Mesenteric fat pad (tissue), 1 donor: Measurements from ENCODE around the gene ZNF280B. TPM values are rescaled to one million over a fixed set of nuclear protein-coding genes. Genes with fewer than 3 reads are reported as not detected.
"Not testable (repeated sequence)": the region's sequence is repeated elsewhere in the genome, so short reads cannot be mapped to it uniquely, and the experiment has no call there.

Experiments used
- DNase-seq: peaks from one replicate; pipeline ENCODE4 v3.0.0-alpha.2; 2020; ENCODE audit warnings: low spot score
- total RNA-seq: library from RNA; stranded (reverse); fragmentation: NEBNext Ultra II Directional; extraction: Animal tissue kit (Norgen Biotek cat#: 25700); gene quantifications from one replicate; pipeline ENCODE4 v1.2.1, GENCODE V29; 2021
- donor health status: DM: yes; HTN: yes; CAD: no.

ZNF280B gene
- total RNA-seq, 1 donor from 2014 or later: 1.1 TPM

DNA sequence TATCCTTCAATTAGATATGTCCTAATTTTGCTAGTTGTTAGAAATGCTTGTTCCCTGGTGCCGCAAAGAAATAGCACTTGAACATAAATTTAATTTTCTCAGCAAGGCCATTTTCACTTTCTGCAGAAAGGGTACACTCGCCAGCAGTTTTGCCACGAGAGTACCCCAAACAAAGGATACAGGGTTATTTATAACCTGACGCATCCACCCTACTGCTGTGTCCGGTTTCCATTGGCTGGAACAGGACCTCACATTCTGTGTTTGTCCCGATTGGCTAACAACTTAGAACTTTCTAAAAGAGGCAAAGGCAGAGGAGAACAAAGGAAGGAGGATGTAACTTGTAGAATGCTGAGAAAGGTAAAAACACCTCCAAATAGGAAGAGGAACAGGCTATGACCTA is 1.4 kb upstream of the ZNF280B start:
- DNase-seq: not testable (repeated sequence)

DNA sequence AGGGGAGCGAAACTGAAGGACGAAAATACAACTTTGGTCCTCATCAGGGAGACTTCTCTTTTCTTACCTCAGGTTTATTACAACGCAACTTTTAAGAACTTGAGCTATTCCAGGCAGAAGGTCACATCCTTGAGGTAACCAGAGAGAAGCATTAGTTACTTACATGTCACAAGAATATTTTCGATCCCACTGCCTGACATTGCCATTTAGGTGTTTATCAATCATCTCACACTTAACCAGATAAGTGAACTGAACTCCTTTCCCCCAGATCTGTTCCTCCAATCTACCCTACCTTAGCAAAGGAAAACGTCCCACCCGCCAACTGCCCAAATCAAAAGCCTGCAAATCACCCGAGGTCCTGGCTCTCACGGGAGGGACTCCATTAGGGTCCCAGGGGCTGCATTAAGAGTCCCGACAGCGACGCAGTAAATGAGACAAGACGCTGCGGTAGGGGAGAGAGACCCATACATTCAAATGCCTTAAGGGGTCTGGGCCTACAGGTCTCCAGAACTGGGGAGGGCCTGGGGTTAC is 734 bp downstream of the ZNF280B start:
- DNase-seq: no peak

- DNase-seq: no peak
These were observed 1.8 kb downstream of the ZNF280B start for GRCh38 chr22:22506736-22507135.

DNA sequence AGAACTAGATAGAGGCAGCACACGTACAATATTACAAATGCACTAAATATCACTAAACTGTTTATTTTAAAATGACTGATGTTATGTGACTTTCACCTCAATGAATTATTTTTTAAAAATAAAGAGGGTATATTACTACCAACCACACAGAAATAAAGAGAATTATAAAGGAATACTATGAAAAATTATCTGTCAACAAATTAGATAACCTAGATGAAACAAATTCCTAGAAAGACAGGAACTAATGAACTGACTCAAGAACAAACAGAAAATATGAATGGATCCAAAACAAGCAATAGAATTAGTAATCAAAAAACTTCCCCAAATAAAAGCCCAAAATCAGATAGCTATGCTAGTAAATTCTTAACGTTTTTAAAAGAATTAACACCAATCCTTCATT is 10.3 kb downstream of the ZNF280B start:
- no peak for DNase-seq

DNA sequence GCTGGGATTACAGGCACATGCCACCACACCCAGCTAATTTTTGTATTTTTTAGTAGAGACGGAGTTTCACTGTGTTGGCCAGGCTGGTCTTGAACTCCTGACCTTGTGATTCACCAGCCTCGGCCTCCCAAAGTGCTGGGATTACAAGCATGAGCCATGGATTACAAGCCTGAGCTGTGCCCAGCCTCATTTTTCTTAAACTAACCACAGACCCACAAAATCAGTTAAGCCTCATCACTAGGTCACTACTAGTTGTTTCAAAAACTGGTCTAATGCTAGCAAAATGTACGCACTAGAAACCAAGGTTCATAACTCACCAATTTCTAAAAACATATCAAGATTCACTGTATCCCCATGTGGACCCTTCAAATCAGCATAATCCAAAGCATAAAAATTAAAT is 17.0 kb downstream of the ZNF280B start:
- DNase-seq: not testable (repeated sequence)

- DNase-seq: no peak
These were observed 19.8 kb downstream of the ZNF280B start for GRCh38 chr22:22488736-22489135.

GRCh38 chr22:22487869-22488597 is 20.5 kb downstream of the ZNF280B start:
- DNase-seq: no peak

GRCh38 chr22:22487059-22487458 is 21.5 kb downstream of the ZNF280B start:
- DNase-seq: no peak

- DNase-seq: no peak
These were observed 22.2 kb downstream of the ZNF280B start for GRCh38 chr22:22486132-22486899.

- no peak for DNase-seq
These were observed 23.0 kb downstream of the ZNF280B start for GRCh38 chr22:22485524-22485923.

GRCh38 chr22:22484023-22484422 is 24.5 kb downstream of the ZNF280B start:
- no peak for DNase-seq

DNA sequence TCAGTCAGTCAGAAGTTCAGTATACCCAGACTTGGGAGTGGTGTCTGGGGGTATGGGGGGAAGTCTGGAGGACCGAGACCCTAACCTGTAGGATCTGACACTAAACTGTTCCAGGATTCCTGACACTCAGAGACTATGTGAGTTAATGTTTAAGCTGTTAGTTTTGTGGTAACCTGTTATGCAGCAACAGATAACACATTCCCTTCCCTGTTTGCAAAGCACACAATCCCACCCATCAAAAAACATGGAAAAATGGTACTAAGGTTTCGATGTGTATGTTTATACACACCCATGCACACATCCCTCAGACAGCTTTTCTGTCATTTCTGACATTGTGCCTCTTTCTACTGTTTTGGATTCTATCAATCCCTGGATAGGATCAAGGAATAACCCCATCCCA is 27.6 kb downstream of the ZNF280B start:
- no peak for DNase-seq

DNA sequence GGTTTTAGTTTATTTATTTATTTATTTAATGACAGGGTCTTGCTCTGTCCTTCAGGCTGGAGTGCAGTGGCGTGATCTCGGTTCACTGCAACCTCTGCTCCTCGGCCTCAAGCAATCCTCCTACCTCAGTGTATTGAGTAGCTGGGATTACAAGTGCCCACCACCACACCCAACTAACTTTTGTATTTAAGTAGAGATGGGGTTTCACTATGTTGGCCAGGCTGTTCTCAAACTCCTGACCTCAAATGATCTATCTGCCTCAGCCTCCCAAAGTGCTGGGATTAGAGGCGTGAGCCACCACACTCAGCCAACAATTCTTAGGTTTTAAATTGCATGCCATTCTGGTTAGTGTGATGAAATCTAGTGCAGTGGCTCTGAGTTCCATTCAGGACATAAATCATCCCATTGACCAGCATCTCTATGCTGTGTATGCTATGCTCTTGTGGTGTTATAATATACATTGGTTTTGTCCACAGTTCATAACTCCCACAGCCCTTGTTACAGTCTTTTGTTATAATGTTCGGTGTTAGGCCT is 28.5 kb downstream of the ZNF280B start:
- no peak for DNase-seq

DNA sequence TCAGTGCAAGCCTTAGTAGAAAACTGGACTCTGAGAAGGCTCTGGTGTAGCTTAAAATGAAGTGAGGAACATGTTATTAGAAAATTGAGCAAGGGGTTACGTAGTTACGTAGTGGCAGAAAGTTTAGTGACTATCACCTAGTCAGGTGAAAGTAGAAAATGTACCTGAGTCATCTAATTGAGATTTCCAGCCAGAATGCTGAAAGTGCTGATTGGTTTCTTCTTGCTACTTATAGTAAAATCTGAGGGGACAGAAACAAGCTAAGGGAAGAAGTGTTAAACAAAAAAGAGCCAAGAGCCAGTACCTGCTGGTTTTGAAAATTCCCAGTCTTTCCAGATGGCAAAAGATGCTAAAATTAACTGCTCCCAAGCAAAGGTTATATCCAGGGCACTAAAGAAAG is 29.4 kb downstream of the ZNF280B start:
- no peak for DNase-seq

DNA sequence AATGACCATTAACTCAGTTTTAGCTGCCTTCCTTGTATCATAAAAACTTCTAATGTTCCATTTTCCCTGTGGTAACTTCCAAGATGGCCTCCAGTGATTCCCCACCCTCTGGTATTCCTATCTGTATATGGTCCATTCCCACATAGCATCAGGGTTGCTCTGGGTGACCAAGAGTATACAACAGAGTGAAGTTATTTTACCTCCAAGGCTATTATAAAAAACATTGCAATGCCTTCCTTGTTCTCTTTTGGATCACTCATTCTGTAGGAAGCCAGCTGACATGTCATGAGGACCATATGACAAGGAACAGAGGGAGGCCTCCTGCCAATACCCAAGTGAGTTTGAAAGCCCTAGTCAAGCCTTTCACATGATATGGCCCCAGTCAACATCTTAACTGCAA is 30.1 kb downstream of the ZNF280B start:
- no peak for DNase-seq

DNA sequence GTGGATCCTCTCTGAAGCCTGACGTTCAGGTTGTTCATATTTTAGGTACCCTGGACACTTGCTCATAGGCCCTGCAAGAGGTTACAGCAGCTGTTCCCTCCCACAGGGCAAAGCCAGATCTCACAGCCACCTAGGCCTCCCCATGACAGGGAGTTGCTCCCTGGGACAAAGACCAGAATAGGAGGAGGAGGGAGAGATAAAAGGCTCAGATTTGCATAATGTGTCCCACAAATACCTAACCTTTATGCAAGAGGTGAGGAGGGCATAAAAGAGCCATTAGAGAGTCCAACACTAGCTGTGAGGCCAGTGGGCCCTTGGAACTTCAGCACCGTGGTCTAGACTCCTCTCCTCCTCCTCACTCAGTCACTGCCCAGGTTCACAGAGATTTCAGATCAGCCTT is 33.8 kb downstream of the ZNF280B start:
- DNase-seq: no peak

GRCh38 chr22:22471104-22471503 is 37.4 kb downstream of the ZNF280B start:
- DNase-seq: not testable (repeated sequence)

GRCh38 chr22:22469527-22469926 is 39.0 kb downstream of the ZNF280B start:
- no peak for DNase-seq

DNA sequence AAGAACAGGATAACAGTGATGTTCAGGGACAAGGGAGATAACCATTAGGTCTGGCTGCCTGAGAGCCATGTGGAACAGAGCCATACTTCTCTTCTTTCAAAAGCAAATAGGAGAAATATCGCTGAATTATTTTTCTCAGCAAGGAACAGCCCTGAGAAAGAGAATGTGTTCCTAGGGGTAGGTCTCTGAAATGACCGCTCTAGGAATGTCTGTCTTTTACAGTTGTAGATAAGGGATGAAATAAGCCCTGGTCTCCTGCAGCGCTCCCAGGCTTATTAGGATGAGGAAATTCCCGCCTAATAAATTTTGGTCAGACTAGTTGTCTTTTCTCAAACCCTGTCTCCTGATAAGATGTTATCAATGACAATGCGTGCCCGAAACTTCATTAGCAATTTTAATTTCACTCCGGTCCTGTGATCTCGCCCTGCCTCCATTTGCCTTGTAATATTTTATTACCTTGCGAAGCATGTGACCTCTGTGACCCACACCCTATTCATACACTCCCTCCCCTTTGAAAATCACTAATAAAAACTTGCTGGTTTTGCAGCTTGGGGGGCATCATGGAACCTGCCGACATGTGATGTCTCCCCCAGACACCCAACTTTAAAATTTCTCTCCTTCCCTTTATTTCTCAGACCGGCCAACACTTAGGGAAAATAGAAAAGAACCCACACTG is 39.6 kb downstream of the ZNF280B start:
- not testable (repeated sequence) for DNase-seq

GRCh38 chr22:22467112-22467511 is 41.4 kb downstream of the ZNF280B start:
- no peak for DNase-seq

DNA sequence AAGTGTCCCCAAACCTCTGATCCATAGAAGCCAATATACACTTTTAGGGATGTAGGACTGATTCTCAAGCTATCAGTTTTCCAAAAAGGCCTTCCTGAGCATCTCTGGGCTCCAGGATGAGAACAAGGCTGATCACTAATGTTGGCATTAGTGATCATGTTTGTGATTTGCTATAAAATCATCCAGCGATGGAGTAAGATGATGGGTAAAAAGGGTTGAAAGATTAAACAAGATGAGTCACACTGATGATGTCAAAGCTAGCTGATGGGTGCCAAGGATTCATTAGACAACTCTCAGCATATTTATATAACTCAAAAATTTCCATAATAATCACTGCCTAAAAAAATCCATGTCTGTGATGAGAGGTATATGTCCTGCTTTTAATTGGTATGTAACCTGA is 42.8 kb downstream of the ZNF280B start:
- no peak for DNase-seq
